Trophoblast cell (in vitro differentiated cells and primary cell): Measurements from ENCODE around the gene ITSN2.

Experiments used
- DNase-seq, 2 donors: peaks; one replicate each; pipeline ENCODE4 v3.0.0-alpha.2; 2016
- H2AFZ ChIP-seq: 2 replicates; pipeline ENCODE4 v1.6.1; 2013; ENCODE audit warnings: low read length, moderate library complexity, mild to moderate bottlenecking; ENCODE audit not compliant: insufficient read depth, poor library complexity
- H2AK5ac ChIP-seq: 2 replicates; pipeline ENCODE4 v1.6.1; 2013; ENCODE audit warnings: mild to moderate bottlenecking, low read length
- H2BK120ac ChIP-seq: 2 replicates; pipeline ENCODE4 v1.6.1; 2013; ENCODE audit warnings: low read length, mild to moderate bottlenecking, moderate library complexity; ENCODE audit not compliant: insufficient read depth, poor library complexity
- H2BK12ac ChIP-seq: 2 replicates; pipeline ENCODE4 v1.6.1; 2013; ENCODE audit warnings: mild to moderate bottlenecking, low read length, moderate library complexity
- H2BK5ac ChIP-seq: 2 replicates; pipeline ENCODE4 v1.6.1; 2013; ENCODE audit warnings: low read length, low read depth, moderate library complexity, mild to moderate bottlenecking; ENCODE audit not compliant: poor library complexity
- H3K14ac ChIP-seq: 2 replicates; pipeline ENCODE4 v1.6.1; 2013; ENCODE audit warnings: mild to moderate bottlenecking, low read length
- H3K18ac ChIP-seq: 2 replicates; pipeline ENCODE4 v1.6.1; 2013; ENCODE audit warnings: mild to moderate bottlenecking, low read length
- H3K23ac ChIP-seq: 2 replicates; pipeline ENCODE4 v1.6.1; 2013; ENCODE audit warnings: low read length
- H3K27ac ChIP-seq: 2 replicates; pipeline ENCODE4 v1.5.1; 2013; ENCODE audit warnings: low read depth, mild to moderate bottlenecking, inconsistent platforms, low read length, moderate library complexity
- H3K27me3 ChIP-seq: 2 replicates; pipeline ENCODE4 v1.6.1; 2013; ENCODE audit warnings: inconsistent platforms, mild to moderate bottlenecking, low read length, moderate library complexity; ENCODE audit not compliant: insufficient read depth
- H3K36me3 ChIP-seq, 2 experiments: 1 replicate in 1 of 2; 2 replicates in 1 of 2; pipeline ENCODE4 v1.6.1; 2013; ENCODE audit warnings: low read length in 2 of 2, mild to moderate bottlenecking in 2 of 2, moderate library complexity in 1 of 2; ENCODE audit not compliant: insufficient read depth in 2 of 2, control insufficient read depth in 1 of 2
- H3K4ac ChIP-seq: 2 replicates; pipeline ENCODE4 v1.6.1; 2013; ENCODE audit warnings: low read depth, mild to moderate bottlenecking, low read length, moderate library complexity
- H3K4me1 ChIP-seq, 2 experiments: 1 replicate in 1 of 2; 2 replicates in 1 of 2; pipeline ENCODE4 v1.6.1; 2013; ENCODE audit warnings: low read length in 2 of 2, mild to moderate bottlenecking in 2 of 2, moderate library complexity in 1 of 2; ENCODE audit not compliant: insufficient read depth in 2 of 2, control insufficient read depth in 1 of 2
- H3K4me2 ChIP-seq: 2 replicates; pipeline ENCODE4 v1.6.1; 2013; ENCODE audit warnings: inconsistent platforms, mild to moderate bottlenecking, low read length, moderate library complexity
- H3K4me3 ChIP-seq: 2 replicates; pipeline ENCODE4 v1.5.1; 2013; ENCODE audit warnings: mild to moderate bottlenecking, low read depth, low read length, inconsistent platforms
- H3K79me1 ChIP-seq: one replicate; pipeline ENCODE4 v1.6.1; 2013; ENCODE audit warnings: low read length
- H3K79me2 ChIP-seq: 2 replicates; pipeline ENCODE4 v1.6.1; 2013; ENCODE audit warnings: low read length, mild to moderate bottlenecking; ENCODE audit not compliant: control insufficient read depth, insufficient read depth, poor library complexity
- H3K9ac ChIP-seq: 2 replicates; pipeline ENCODE4 v1.6.1; 2013; ENCODE audit warnings: mild to moderate bottlenecking, low read length
- H3K9me3 ChIP-seq: 2 replicates; pipeline ENCODE4 v1.6.1; 2013; ENCODE audit warnings: low read depth, mild to moderate bottlenecking, control low read depth, inconsistent platforms, low read length; ENCODE audit not compliant: insufficient read depth
- H4K12ac ChIP-seq: 2 replicates; pipeline ENCODE4 v1.6.1; 2013; ENCODE audit warnings: low read depth, mild to moderate bottlenecking, low read length, moderate library complexity
- H4K8ac ChIP-seq: 2 replicates; pipeline ENCODE4 v1.6.1; 2013; ENCODE audit warnings: low read depth, mild to moderate bottlenecking, low read length, moderate library complexity
- H4K91ac ChIP-seq: one replicate; pipeline ENCODE4 v1.6.1; 2013; ENCODE audit warnings: low read depth, mild to moderate bottlenecking, low read length, moderate library complexity
- WGBS: extraction: QIAGEN DNeasy Blood & Tissue Kit; methylation state at CpG from one replicate; pipeline ENCODE4 v1.1.7; 2013; ENCODE audit warnings: missing lambda C conversion rate; ENCODE audit not compliant: insufficient read length, insufficient coverage; ENCODE audit errors: extremely low coverage; 5-methylcytosine and 5-hydroxymethylcytosine counted together

Gene ITSN2

DNA sequence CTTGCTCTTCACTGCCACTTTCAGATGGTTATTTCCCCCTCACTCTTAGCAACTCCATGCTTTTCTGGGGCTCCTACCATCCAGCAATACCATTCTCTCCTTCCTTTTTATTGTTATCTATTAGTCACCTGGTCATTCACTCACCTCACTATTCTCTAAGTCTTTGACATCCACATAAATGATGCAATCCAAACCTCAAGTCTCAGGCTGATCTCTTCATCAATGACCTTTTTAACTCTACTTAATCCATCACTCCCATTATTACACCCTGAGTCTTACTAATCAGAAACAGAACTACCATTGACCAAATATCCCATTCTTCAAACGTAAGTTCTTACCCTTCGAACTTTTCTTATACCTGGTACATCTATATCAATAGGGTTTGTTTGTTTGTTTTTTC is 79.7 kb downstream of the ITSN2 start:
- Histone ChIP-seq H3K9ac (no peak overlapping the region), H2AK5ac (no peak overlapping the region), H4K91ac (no peak overlapping the region), H2BK5ac (no peak overlapping the region), H3K4me2 (no peak overlapping the region), H3K4me3 (no peak overlapping the region), H3K14ac (no peak overlapping the region), H4K12ac (no peak overlapping the region), H3K27ac (no peak overlapping the region), H2AFZ (no peak overlapping the region), H3K79me2 (no peaks in the 10 kb centered on the region), H3K27me3 (no peaks in the 10 kb centered on the region), H3K79me1 (no peaks in the 10 kb centered on the region), H3K36me3 (no peaks in the 10 kb centered on the region), H3K9me3 (no peaks in the 10 kb centered on the region), H2BK12ac (no peak overlapping the region), H3K4me1 (no peaks in the 10 kb centered on the region), H4K8ac (no peak overlapping the region), H3K23ac (no peak overlapping the region), H3K18ac (no peak overlapping the region), H3K4ac (no peak overlapping the region), H2BK120ac (no peak overlapping the region)
- WGBS, result no CpG with 5 or more reads among the region's 2 CpGs
- DNase-seq, result no peak

DNA sequence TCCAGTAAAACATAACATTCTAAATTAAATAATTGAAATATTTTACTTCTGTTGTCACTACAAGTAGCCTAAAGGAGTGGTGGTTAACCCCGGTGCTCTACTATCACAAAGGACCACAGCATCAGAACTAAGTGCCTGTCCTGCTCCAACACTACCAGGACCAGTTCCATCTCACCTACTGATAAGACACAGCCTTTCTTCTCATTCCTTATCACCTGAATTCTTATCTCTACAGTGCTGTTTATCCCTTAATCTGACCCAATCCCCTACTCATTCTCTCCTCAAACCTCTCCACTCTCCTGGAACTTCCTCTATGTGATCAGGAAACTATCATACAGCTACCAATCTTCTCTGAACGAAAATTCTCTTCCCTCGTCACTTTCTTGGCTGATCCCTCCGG is 80.2 kb downstream of the ITSN2 start:
- Histone ChIP-seq H3K27me3 (no peaks in the 10 kb centered on the region), H3K18ac (no peak overlapping the region), H2BK5ac (no peak overlapping the region), H3K9ac (no peak overlapping the region), H3K79me1 (no peaks in the 10 kb centered on the region), H3K4me2 (no peak overlapping the region), H4K8ac (no peak overlapping the region), H4K91ac (no peak overlapping the region), H3K9me3 (no peaks in the 10 kb centered on the region), H3K36me3 (no peaks in the 10 kb centered on the region), H3K4me1 (no peaks in the 10 kb centered on the region), H2AK5ac (no peak overlapping the region), H3K4me3 (no peak overlapping the region), H4K12ac (no peak overlapping the region), H3K79me2 (no peaks in the 10 kb centered on the region), H3K14ac (no peak overlapping the region), H2AFZ (no peak overlapping the region), H3K23ac (no peak overlapping the region), H2BK12ac (no peak overlapping the region), H3K4ac (no peak overlapping the region), H3K27ac (no peak overlapping the region), H2BK120ac (no peak overlapping the region)
- DNase-seq, result no peak
- WGBS, result no CpG with 5 or more reads among the region's 4 CpGs

DNA sequence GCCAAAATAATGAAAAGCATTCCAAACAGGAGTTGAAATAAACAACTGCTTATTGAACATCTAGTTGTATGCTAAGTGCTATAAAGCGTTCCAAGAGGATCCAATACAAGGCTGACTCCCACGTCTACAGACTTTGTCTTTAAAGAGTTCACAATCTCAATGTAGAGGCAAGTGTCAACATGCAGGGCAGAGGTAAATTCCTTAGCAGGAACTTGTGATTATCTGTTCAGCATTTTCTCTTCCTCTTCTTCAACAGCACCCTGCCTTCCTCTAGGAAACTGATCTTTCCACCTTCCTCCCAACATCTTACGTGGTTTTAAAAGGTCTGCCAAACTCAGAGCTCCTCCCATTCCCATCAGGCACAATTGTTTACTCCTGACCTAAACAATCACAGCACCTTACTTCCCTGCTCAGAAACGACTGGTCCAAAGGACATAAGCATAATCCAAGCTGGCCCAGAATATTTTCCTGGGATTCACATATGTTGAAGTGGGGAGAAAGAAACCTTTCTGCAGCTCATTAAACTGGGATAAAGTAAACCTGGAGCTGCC is 83.9 kb downstream of the ITSN2 start:
- Histone ChIP-seq H3K27me3 (no peaks in the 10 kb centered on the region), H3K79me1 (no peaks in the 10 kb centered on the region)

DNA sequence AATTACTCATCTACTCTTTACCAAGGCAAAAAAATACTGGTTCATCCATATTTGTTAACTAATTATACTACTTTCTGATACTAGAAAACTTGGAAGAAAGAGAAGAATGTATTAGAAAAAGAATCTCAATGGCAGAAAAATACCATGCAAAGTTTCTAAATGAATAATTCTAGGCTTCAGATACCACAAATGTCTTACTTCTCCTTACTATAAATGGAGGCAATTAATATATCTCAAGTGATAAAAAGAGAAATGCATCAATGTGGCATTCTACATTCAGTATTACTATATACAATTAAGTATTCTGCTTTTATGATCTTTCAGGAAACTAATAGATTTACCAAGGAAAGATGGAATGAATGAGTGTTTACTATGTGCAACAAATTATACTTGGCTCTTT is 85.5 kb downstream of the ITSN2 start:
- H3K4me1 ChIP-seq, result no peaks in the 10 kb centered on the region
- H2AK5ac ChIP-seq, result no peak overlapping the region
- no peak overlapping the region for H3K4me3 ChIP-seq
- H3K14ac ChIP-seq, result no peak overlapping the region
- H3K23ac ChIP-seq, result no peak overlapping the region
- H3K79me2 ChIP-seq, result no peaks in the 10 kb centered on the region
- no peak overlapping the region for H4K91ac ChIP-seq
- no peak overlapping the region for H2BK12ac ChIP-seq
- no peak overlapping the region for H3K4me2 ChIP-seq
- no peak overlapping the region for H2AFZ ChIP-seq
- no peak overlapping the region for H4K12ac ChIP-seq
- DNase-seq, result peak in 1 of 2 donors; percentile 15
- H3K9ac ChIP-seq, result no peak overlapping the region
- no peak overlapping the region for H2BK120ac ChIP-seq
- H3K4ac ChIP-seq, result no peak overlapping the region
- peaks cover under 1 to 4% of the 10 kb centered on the region in 2 experiments for H3K36me3 ChIP-seq
- H3K27ac ChIP-seq, result no peak overlapping the region
- no peak overlapping the region for H3K18ac ChIP-seq
- no peaks in the 10 kb centered on the region for H3K9me3 ChIP-seq
- no peak overlapping the region for H4K8ac ChIP-seq
- H3K27me3 ChIP-seq, result no peaks in the 10 kb centered on the region
- no peaks in the 10 kb centered on the region for H3K79me1 ChIP-seq
- H2BK5ac ChIP-seq, result no peak overlapping the region

More for the DNA sequence above, 83.9 kb downstream of the ITSN2 start:
- peaks cover 0 to 4% of the 10 kb centered on the region in 2 experiments for H3K36me3 ChIP-seq
- H3K4me2 ChIP-seq, result no peak overlapping the region
- H3K9ac ChIP-seq, result no peak overlapping the region
- no peak overlapping the region for H3K18ac ChIP-seq
- H4K91ac ChIP-seq, result no peak overlapping the region
- no peak for DNase-seq
- H3K14ac ChIP-seq, result no peak overlapping the region
- WGBS, result no CpG with 5 or more reads among the region's 4 CpGs
- no peak overlapping the region for H2AK5ac ChIP-seq
- no peak overlapping the region for H3K27ac ChIP-seq
- no peaks in the 10 kb centered on the region for H3K9me3 ChIP-seq
- H3K4me3 ChIP-seq, result no peak overlapping the region
- H2BK120ac ChIP-seq, result no peak overlapping the region
- no peaks in the 10 kb centered on the region for H3K4me1 ChIP-seq
- H3K23ac ChIP-seq, result no peak overlapping the region
- no peak overlapping the region for H2BK5ac ChIP-seq
- no peak overlapping the region for H3K4ac ChIP-seq
- H2BK12ac ChIP-seq, result no peak overlapping the region
- no peak overlapping the region for H4K12ac ChIP-seq
- no peak overlapping the region for H2AFZ ChIP-seq
- H3K79me2 ChIP-seq, result no peaks in the 10 kb centered on the region
- no peak overlapping the region for H4K8ac ChIP-seq
